Loucy (cell line): ENCODE data around the gene PRKCZ.

Source experiments
- CTCF ChIP-seq: fragments of 200-600 bp; sonication (generic); conservative IDR thresholded peaks from 2 replicates; pipeline ENCODE4 v1.5.1; 2014; ENCODE audit warnings: mild to moderate bottlenecking, antibody characterized with exemption, low read length
- EZH2phosphoT487 ChIP-seq: fragments of 200-600 bp; IDR thresholded peaks from 2 replicates; pipeline ENCODE4 v1.6.1; 2018; ENCODE audit warnings: antibody characterized with exemption, mild to moderate bottlenecking, moderate library complexity, borderline replicate concordance

GRCh38 chr1:2041887-2042286 is 8.3 kb upstream of the PRKCZ start:
- no peak for TF ChIP-seq CTCF
- no peak for TF ChIP-seq EZH2phosphoT487
